Cerebellar cortex (tissue), 1 donor: ENCODE data around the gene PDE7B.

Experiments used
- DNase-seq: peaks from one replicate; pipeline ENCODE4 v3.0.0-alpha.2; 2015; ENCODE audit warnings: low spot score

Gene PDE7B

GRCh38 chr6:136244061-136244616, 392.6 kb downstream of the PDE7B start:
- DNase-seq, result no peak
